Lung (tissue), 12 donors: ENCODE results near the gene C5. TPM values are rescaled to one million over a fixed set of nuclear protein-coding genes. Genes with fewer than 3 reads are reported as not detected.

Experiments used
- ATAC-seq: fragments of 200-7000 bp; cut with Tn5 transposase; one replicate; pipeline ENCODE4 v1.9.1; 2020; ENCODE audit warnings: moderate number of reproducible peaks; ENCODE audit not compliant: insufficient read depth, low FRiP score
- DNase-seq, 3 donors: peaks; one replicate each; pipeline ENCODE4 v3.0.0-alpha.2; 2013 to 2017
- H3K27ac ChIP-seq, 2 donors: one replicate each; pipeline ENCODE4 v1.5.1; 2013; ENCODE audit warnings: mild to moderate bottlenecking in 2 of 2, moderate library complexity in 2 of 2, control low read depth in 1 of 2, inconsistent platforms in 1 of 2, low read depth in 1 of 2, low read length in 1 of 2
- H3K27me3 ChIP-seq, 3 donors: one replicate each; pipeline ENCODE4 v1.5.1; 2013; ENCODE audit warnings: low read length in 2 of 3; ENCODE audit not compliant: control insufficient read depth in 3 of 3, insufficient read depth in 3 of 3
- H3K36me3 ChIP-seq, 4 donors: one replicate each; pipeline ENCODE4 v1.5.1; 2013; ENCODE audit warnings: low read length in 4 of 4, mild to moderate bottlenecking in 1 of 4, moderate library complexity in 1 of 4; ENCODE audit not compliant: control insufficient read depth in 4 of 4, insufficient read depth in 4 of 4
- H3K4me1 ChIP-seq, 5 donors: one replicate each; pipeline ENCODE4 v1.5.1; 2013; ENCODE audit warnings: low read length in 5 of 5, mild to moderate bottlenecking in 2 of 5, moderate library complexity in 1 of 5; ENCODE audit not compliant: control insufficient read depth in 5 of 5, insufficient read depth in 5 of 5
- H3K4me3 ChIP-seq: one replicate; pipeline ENCODE4 v1.5.1; 2013; ENCODE audit warnings: mild to moderate bottlenecking, control low read depth, moderate library complexity
- H3K9ac ChIP-seq, 2 donors: one replicate each; pipeline ENCODE4 v1.5.1; 2013; ENCODE audit warnings: low read length in 2 of 2, control low read depth in 1 of 2; ENCODE audit not compliant: insufficient read depth in 1 of 2
- H3K9me3 ChIP-seq, 4 donors: one replicate each; pipeline ENCODE4 v1.5.1; 2013; ENCODE audit warnings: low read length in 3 of 4, mild to moderate bottlenecking in 1 of 4, moderate library complexity in 1 of 4; ENCODE audit not compliant: control insufficient read depth in 4 of 4, insufficient read depth in 3 of 4
- WGBS, 2 donors: extraction: QIAGEN DNeasy Blood & Tissue Kit; methylation state at CpG; one replicate each; pipeline ENCODE4 v1.1.7; 2013; 5-methylcytosine and 5-hydroxymethylcytosine counted together
- polyA plus RNA-seq, 2 donors: library from polyadenylated mRNA; stranded (reverse); fragments of 200-250 nt; gene quantifications; one replicate each; pipeline ENCODE4 v1.2.1, GENCODE V29; 2013
- total RNA-seq, 2 donors: library from RNA; depleted of rRNA in 1 of 2; stranded (reverse); fragments of >200 nt in 1 of 2; gene quantifications; one replicate each; pipeline ENCODE4 v1.2.1, GENCODE V29; 2014 to 2021
- TF ChIP-seq, protein P1 (sequence below): IDR thresholded peaks from 2 replicates; pipeline ENCODE4 v1.5.1; 2012; ENCODE audit warnings: mild to moderate bottlenecking; ENCODE audit errors: control extremely low read depth, extremely low read depth
- donor health status: control.
- donor health status: control.
- donor health status: Bipolar disorder and iron deficiency.
- donor health status: healthy.
- donor health status: DM: yes; HTN: yes; CAD: no.

C5 gene
- total and polyA plus RNA-seq, 4 donors = 9.5 to 53.2 (median 13.1) TPM

GRCh38 chr9:120961936-120962335 is 88.1 kb downstream of the C5 start:
- ATAC-seq = no peak
- no peak overlapping the region for H3K27ac ChIP-seq
- 97 to 99% methylated on average over 3 of the region's 3 CpGs for WGBS, 2 donors

DNA sequence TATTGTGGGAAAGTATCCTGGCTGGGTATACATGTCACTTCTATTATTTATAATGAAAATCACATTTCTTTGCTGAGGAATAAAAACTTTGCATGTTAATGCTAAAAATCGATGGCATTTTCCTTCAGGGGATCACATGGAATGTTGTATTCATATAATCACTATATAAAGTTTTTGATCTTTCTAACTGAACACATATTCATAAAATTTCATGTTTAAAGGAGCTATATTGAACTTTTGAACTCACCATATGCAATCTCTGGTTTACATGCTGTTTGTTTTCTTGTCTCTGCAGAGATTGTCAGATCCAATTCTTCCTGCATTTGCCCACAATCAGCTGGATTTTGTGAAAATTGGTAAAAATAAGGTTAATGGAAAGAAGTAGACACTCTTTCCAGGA is 90.1 kb downstream of the C5 start:
- H3K4me3 ChIP-seq = no peak overlapping the region
- TF ChIP-seq, protein P1, sequence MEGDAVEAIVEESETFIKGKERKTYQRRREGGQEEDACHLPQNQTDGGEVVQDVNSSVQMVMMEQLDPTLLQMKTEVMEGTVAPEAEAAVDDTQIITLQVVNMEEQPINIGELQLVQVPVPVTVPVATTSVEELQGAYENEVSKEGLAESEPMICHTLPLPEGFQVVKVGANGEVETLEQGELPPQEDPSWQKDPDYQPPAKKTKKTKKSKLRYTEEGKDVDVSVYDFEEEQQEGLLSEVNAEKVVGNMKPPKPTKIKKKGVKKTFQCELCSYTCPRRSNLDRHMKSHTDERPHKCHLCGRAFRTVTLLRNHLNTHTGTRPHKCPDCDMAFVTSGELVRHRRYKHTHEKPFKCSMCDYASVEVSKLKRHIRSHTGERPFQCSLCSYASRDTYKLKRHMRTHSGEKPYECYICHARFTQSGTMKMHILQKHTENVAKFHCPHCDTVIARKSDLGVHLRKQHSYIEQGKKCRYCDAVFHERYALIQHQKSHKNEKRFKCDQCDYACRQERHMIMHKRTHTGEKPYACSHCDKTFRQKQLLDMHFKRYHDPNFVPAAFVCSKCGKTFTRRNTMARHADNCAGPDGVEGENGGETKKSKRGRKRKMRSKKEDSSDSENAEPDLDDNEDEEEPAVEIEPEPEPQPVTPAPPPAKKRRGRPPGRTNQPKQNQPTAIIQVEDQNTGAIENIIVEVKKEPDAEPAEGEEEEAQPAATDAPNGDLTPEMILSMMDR = no peak
- H3K4me1 ChIP-seq = no peaks in the 10 kb centered on the region
- no peaks in the 10 kb centered on the region for H3K9me3 ChIP-seq
- H3K9ac ChIP-seq = no peak overlapping the region
- no peak overlapping the region for H3K27ac ChIP-seq
- no peak for ATAC-seq
- H3K36me3 ChIP-seq = peaks cover 0 to 7% (median 1%) of the 10 kb centered on the region in 4 donors
- no peaks in the 10 kb centered on the region for H3K27me3 ChIP-seq
- whole genome bisulfite sequencing, 2 donors = 89 to 98% methylated on average over 1 of the region's 1 CpG
- DNase-seq = no peak

More at GRCh38 chr9:120961936-120962335, 88.1 kb downstream of the C5 start:
- Histone ChIP-seq H3K9ac (no peak overlapping the region), H3K9me3 (no peaks in the 10 kb centered on the region), H3K27me3 (no peaks in the 10 kb centered on the region), H3K4me1 (peaks cover 0 to 5% (median 0%) of the 10 kb centered on the region in 5 donors), H3K36me3 (peaks cover 0 to 7% (median 1%) of the 10 kb centered on the region in 4 donors), H3K4me3 (no peak overlapping the region)
- DNase-seq = no peak
- TF ChIP-seq, protein P1 = no peak

GRCh38 chr9:120956862-120957261 is 93.2 kb downstream of the C5 start:
- TF ChIP-seq, protein P1 = no peak
- Histone ChIP-seq H3K36me3 (peaks cover 0 to 3% (median 0%) of the 10 kb centered on the region in 4 donors), H3K27me3 (no peaks in the 10 kb centered on the region), H3K4me3 (no peak overlapping the region), H3K9me3 (no peaks in the 10 kb centered on the region), H3K9ac (no peak overlapping the region), H3K27ac (no peak overlapping the region), H3K4me1 (no peaks in the 10 kb centered on the region)
- 97 to 98% methylated on average over 3 of the region's 3 CpGs for WGBS, 2 donors
- no peak for DNase-seq
- no peak for ATAC-seq

DNA sequence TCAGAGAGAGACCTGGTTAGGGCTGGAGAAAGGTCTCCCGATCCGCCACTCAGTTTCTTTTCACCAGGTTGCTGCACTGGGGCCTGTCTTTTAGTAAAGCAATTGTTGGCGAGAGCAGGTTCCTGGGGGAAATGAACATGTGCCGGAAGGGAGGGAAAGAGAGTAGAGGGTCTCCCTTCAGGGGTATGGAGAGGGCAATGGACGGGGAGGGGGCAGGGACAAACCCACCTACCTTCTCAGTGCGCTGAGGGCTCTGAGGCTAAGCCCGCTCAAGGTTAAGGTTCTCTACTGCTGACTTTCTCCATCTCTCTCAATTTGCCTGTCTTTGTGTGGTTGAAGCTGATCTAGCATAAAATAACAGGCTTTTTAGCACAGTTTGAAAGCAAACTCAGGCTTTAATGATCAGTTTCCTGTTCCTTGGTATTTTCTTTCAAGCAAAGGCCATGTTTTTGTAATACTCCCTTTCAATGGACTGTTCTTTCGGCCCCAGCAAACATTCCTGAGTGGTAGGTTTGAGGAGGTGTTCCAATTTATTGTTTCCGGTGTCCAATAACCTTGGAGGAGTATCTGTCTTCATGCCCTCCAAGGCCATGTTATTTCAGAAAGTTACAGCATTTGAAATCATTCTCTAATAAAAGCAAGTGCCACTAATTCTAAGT is 98.0 kb downstream of the C5 start:
- Histone ChIP-seq H3K9me3 (no peaks in the 10 kb centered on the region), H3K27ac (no peak overlapping the region), H3K9ac (no peak overlapping the region), H3K27me3 (no peaks in the 10 kb centered on the region), H3K4me1 (peaks cover 0 to 11% (median 4%) of the 10 kb centered on the region in 5 donors), H3K36me3 (peaks cover 0 to 4% (median 0%) of the 10 kb centered on the region in 4 donors), H3K4me3 (no peak overlapping the region)
- ATAC-seq = no peak
- 93 to 95% methylated on average over 9 of the region's 9 CpGs for WGBS, 2 donors
- TF ChIP-seq, protein P1 = no peak
- DNase-seq = no peak
